NCI-H446 treated with DMSO at 0.1 percent for 48 hours (cell line): ENCODE measurements around the gene UBQLN4.
"Not testable (repeated sequence)": the region's sequence is repeated elsewhere in the genome, so short reads cannot be mapped to it uniquely, and the experiment has no call there.

ENCODE experiments used
- DNase-seq: peaks from one replicate; lab custom pipeline; 2025; lab: John Stamatoyannopoulos, UW

Gene UBQLN4

DNA sequence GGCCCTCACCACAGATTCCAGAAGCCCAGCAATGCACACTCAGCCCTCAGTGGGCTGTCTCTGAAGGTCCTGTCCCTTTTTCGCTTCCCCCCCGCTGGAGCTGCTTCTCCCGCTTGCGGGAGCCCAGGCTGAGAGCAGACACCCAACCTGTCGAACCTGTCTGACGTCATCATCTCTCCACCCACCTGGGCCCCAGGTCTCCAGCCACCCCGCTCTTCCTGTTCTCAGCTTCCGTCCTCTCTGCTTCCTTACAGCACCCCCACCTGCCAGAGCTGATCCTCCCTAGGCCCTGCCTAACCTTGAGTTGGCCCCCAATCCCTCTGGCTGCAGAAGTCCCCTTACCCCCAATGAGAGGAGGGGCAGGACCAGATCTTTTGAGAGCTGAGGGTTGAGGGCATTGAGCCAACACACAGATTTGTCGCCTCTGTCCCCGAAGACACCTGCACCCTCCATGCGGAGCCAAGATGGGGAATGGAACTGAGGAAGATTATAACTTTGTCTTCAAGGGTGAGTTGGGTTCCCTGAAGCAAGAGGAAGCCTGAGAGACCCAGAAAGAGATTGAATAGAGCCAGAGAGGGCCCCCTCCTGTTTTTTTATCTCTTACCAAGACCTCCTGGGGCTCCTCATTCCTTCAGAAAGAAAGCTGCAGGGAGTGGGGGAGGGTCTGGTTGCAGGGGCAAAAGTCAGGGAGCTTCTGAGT is 7.5 kb upstream of the UBQLN4 start, which contains the start of gene RAB25:
Gene RAB25 (plus strand): TSS at position 224 of the 700 bp plus-strand sequence. CDS start 241 bp downstream, at position 465.
- DNase-seq, result no peak

DNA sequence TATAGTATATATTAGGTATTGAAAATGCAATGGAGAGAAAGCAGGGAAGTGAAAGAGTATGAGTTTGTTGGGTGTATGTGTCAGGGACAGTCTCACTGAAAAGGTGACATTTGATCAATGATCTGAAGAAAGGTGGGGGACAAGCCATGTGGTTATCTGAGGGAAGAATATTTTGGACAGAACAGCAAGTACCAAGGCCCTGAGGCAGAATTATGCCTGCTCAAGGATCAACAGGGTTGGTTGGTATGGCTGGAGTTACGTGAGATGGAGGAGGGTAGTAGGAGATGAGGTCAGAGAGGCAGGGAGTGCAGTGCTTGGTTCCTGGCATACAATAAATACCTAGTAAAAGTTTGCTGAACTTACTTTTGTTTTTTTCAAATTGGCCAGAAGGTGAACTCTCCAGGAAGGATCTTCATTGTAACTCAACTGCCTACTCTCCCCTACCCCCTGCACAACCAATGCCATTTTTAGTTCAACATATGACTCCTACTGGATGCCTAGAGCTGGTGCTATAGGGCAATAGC is 2.8 kb upstream of the UBQLN4 start:
- no peak for DNase-seq

DNA sequence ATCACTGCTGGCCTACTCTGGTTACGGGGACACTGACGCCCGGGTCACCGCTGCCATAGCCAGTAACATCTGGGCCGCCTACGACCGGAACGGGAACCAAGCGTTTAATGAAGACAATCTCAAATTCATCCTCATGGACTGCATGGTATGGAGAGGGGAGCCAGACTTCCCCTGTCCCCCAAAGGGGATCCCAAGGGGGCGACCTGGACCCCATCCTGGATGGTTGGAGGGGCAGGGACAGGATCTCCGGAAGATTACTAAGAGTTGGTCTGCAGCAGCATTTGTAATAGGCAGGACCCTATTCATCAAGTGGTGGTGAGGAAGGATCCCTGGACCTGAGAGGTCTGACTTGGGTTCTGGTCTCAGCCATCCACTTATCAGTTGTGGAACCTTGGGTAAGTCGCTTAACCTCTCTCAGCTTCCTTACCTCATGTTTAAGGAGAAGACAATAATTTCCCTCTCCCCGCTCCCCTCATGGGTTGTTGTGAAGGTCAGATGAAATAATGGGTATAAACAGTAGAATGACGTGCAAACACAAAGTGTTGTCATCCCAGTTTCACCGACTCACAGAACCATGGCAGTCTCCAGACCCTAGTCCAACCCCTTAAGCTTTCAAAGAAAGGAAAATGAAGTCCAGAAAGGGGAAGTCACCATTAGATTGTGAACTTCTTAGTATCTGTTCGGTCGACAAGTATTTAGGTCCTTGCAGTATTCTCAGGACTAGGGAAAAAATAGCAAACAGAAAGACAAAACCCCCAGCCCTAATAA is 1.9 kb upstream of the UBQLN4 start:
- DNase-seq, result no peak

DNA sequence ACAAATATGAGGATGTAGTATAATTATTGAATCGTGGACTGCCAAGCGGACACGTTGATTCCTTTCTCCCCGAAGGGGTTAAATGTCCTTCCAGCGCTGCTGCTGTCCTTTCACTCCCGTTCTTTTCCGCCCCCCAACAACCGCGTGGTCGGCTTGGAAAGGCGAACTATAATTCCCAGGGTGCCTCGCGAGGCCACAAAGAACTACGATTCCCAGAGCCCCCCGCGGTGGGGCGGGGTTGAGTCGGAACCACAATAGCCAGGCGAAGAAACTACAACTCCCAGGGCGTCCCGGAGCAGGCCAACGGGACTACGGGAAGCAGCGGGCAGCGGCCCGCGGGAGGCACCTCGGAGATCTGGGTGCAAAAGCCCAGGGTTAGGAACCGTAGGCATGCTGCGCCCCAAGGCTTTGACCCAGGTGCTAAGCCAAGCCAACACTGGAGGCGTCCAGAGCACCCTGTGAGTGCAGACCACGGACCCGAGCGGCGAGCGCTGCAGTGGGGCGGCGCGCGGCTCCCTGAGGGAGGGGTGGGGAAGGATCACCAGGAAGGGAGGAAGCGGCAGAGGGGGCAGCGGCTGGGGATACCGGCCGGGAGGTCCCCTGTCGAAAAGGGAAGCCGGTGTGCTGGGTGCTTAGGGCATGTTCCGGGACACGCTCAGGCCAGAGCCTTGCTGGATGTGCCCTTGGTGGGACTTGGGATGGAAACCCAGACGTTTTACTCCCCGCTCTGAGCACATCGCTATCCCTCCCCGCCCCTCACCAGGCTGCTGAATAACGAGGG is 1.1 kb upstream of the UBQLN4 start, which contains the start of gene LAMTOR2:
Gene LAMTOR2 (plus strand): TSS at position 283 of the 781 bp plus-strand sequence. CDS start 108 bp downstream, at position 391.
- DNase-seq, result peak; percentile 97

DNA sequence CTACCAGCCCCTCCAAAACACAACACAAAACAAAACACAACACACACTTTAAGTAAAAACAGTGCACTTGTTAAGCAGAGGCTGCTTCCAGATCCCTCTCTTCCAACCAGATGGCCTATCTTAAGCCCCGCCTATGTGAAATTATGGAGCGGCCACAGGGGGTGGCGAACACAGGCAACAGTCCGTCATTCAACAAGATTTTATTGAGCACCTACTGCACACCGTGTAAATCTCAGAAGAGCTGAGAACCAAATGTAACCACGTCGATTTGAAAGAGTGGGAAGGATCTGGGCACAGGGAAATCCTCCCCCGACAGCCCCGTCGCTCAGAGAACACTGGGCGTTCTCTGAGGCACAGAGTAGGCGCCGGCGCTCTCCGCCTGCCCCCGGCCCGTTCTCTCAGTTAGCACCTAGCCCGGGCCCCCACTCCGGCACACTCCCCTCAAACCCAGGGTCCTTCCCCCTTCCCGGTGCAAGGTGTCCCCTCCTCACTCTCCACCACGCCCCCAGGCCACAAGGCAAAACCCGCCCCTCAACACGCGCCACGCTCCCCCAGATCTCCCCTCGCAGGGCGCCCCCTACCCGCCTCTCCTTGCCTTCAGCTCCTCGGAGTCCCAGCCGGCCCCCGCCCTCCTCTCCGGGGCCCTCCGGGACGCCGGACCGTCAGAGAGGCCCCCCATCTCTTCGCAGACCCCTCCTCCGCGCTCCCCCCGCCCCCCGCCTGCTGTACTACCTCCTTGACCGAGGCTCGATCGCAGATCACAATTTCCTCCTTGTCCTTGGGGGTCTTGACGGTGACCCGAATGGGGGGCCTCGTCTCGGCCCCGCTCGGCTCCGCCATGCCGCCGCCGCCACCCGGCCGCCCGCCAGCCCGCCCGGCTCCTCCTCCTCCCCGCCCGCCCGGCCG is 483 bp downstream of the UBQLN4 start:
- peak; percentile 58 for DNase-seq

DNA sequence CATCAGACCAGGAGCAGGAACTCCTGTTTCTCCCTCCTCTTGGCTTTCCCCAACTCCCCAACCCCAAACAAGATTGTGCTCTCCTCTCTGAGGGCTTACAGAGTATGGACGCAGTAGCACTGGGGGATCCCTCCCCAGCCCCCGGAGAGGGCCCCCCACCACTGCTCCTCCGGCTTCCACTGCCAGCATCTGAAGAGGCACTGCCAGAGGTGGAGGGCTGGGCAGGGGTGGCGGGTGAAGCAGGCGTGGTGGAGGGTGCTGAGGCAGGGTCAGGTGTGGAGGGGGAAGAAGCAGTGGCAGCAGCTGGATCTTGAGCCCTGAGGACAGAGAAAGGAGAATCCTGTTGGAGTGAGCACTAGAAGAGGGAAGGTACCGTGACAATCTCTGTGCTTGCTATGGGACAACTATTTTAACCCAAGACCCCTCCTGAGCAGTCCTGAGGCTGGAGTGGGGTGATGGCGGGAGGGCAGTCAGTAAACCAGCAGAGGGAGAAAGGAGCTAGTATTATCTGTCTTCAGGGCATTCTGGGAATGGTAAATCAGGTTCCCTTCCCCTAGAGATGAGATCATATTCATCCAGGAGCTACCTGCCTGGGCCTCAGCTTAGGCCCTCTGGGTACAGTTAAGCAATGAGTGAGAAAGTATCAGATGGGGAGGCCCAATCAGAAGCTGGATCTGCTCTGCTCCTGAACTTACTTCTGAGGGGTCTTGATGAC is 2.4 kb downstream of the UBQLN4 start:
- no peak for DNase-seq

DNA sequence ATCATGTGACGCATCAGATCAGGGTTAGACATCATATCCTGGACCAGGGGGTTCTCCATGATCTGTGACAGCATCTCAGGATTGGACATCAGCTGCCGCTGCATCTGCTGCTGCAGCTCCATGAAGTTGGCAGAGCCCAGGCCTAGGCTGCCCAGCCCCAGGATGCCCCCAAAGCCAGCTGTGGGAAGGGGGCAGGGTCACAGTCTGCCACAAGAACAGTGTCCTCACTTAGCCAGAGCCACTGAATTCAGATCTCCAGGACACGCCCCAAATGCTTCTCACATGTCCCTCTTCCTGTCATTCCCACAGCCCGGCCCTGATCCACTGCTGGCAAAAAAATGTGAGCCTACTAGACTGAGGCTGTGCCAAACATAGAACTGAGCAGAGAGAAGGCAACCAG is 3.2 kb downstream of the UBQLN4 start:
- DNase-seq, result no peak

DNA sequence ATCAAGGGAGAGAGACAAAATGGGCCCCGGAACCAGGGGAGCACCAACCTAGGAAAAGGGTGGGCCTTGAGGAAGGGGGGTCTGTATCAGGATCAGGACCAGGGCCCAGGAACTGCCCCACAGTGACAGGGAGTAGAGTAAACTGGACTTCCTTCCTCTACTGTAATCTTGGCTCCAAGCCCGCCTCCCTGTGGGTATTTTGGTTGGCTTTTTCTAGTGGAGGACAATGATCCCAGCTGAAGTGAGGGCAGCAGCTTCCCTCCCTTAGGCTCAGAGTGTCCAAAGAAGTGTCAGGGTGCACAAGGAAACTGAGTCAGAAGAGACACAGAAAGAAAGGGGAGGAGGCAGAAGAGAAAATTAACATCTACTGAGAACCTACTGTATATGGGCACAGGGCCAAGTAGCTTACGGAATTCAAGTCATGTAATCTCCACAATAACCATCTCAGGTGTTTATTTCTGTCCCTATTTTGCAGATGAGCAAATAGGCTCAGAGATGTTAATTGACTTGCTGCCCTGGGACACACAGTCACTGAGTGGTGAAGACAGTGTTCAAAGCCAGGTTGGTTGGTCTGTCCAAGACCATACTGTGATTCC is 4.8 kb downstream of the UBQLN4 start:
- DNase-seq, result no peak

DNA sequence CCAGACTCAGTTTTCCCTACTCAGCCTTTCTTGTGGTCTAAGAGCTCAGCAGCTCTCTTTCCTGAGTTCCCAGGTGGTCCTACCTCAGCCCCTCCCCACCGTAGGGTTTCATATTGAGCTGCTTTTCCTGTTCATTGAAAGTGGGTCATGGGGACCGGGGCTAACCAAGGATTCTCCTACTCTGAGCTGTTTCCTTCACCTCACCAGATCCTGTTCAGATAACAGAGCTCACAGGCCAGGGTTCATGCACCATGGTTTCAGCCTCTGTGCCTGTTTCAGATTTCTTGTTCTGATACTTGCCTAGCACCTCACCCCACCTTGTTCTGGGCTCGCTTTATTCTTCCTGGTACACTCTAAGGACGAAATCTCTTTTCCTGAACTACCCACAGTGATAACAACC is 8.5 kb downstream of the UBQLN4 start:
- no peak for DNase-seq

DNA sequence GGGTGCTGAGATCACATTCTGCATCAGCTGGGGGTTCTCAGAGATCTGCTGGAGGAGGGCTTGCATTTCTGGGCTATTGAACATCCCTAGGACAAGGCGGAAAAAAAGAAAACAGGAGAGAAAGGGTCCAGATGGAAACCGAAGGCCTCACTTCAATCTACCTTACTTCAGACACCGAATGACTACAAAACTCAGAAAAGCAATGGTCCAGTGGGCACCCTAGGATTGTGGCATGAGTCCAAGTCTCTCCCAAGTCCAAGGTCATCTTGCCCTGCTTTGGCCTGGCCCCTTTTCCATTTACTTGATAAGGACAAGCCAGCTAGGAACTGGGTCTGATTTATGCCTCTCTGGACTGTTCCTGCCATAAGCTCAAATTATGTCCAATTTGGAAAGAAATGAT is 10.8 kb downstream of the UBQLN4 start:
- no peak for DNase-seq

DNA sequence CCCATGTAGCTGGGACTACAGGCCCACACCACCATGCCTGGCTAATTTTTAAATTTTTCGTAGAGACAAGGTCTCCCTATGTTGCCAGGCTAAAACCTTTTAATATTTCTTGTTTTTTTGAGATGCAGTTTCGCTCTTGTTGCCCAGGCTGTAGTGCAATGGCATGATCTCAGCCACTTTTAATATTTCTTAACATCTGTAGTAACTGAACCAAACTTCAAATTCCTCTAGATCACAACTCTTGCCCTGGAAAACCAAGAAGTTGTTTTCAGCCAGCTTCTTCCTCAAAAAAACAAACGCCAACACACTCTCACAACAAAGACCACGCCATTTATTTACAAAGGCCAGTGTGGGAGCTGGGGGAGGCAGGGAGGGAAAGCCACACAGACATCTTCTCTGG is 18.6 kb downstream of the UBQLN4 start:
- DNase-seq, result not testable (repeated sequence)

DNA sequence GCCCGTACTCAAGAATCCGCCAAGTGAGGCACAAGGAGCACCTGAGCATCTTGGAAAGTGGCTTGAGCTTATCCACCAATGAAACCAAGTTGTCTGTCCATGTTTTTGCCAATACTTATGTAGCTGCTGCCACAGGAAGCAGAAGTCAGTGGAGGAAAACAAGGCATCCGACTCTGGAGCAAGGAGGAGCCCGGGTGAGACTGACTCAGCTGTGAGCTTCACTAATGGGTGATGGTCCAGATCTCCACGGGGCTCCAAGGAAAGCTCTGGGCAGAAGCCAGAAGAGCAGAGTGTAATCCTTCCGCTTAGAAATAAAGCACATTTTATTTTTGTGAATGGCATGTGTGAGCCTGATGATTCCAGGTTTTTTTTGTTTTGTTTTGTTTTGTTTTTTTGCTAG is 20.6 kb downstream of the UBQLN4 start:
- no peak for DNase-seq

DNA sequence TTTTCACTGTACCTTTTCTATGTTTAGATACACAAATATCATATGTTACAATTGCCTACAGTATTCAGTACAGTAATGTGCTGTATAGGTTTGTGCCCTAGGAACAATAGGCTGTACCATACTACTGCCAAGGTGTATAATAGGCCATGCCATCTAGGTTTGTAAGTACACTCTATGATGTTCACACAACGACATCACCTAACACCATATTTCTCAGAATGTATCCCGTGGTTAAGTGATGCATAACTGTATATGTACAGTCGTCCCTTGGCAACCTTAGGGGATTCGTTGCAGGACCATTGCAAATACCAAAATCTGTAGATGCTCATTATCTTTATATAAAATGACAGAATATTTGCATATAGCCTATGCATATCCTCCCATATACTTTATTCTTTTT is 27.0 kb downstream of the UBQLN4 start:
- no peak for DNase-seq

DNA sequence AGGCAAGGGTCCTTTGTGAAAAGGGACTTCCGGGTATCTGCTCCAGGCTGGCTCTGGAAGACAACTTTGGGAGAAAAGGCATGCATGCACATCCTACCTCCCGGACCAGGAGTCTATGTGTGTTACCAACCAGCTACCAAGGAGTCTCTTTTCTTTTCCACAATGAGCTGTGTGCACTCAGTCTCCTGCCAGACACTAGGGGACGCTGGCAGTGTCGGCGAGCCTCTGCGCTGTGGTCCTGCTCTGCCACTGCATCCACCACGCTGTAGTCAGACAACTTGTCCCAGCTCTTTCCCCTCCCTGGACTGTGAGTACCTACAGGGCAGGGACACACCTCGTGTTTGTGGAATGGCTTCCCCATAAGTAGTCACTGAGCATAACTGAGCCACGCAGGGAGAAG is 27.7 kb downstream of the UBQLN4 start:
- DNase-seq, result no peak

DNA sequence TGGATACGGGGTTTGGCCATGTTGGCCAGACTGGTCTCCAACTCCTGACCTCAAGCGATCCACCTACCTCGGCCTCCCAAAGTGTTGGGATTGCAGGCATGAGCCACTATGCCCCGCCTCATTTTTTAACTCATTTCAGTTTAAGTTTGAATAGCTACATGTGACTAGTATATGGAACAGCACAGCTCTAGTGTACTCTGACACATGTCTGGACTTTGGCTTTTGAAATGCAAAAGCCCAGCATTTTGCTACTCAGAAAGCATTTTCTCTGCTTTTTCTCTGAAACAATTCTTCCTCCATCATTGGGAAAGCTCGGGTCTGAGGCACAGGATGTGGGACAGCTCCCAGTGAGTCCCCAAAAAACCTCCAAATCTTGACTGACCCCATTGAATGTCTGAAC is 28.8 kb downstream of the UBQLN4 start:
- DNase-seq, result no peak

DNA sequence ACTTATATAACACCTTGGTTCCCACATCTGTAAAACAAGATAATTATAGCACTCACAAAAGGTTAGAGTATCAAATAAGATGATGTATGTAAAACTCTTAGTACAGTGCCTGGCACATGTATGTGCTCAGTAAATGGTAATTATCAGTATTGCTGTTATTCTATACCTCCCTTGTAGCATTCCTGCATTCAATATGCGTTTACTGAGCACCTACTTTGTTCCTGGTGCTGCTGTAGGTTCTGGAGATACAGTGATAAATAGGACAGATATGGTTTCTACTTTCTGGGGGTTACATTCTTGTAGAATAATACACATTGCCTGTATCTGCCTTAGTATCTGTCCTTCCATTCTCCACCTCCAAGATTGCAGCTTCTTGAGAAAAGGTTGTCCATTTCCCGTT is 31.6 kb downstream of the UBQLN4 start:
- no peak for DNase-seq

DNA sequence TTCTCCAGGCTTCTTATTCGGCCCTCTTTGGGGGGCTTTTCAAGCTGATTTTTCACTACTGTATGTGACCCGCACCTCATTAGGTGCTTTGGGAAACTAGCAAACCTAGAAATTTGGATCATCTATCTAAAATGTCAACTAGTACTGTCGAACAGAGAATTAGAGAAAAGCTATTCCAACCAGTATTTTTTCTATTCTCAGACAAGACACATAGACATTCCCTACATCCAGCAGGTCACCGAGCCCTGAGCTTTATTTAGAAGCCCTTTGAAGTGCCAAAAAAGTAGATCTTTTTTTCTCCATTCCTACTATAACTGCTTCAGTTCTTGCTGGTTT is 32.5 kb downstream of the UBQLN4 start:
- no peak for DNase-seq

DNA sequence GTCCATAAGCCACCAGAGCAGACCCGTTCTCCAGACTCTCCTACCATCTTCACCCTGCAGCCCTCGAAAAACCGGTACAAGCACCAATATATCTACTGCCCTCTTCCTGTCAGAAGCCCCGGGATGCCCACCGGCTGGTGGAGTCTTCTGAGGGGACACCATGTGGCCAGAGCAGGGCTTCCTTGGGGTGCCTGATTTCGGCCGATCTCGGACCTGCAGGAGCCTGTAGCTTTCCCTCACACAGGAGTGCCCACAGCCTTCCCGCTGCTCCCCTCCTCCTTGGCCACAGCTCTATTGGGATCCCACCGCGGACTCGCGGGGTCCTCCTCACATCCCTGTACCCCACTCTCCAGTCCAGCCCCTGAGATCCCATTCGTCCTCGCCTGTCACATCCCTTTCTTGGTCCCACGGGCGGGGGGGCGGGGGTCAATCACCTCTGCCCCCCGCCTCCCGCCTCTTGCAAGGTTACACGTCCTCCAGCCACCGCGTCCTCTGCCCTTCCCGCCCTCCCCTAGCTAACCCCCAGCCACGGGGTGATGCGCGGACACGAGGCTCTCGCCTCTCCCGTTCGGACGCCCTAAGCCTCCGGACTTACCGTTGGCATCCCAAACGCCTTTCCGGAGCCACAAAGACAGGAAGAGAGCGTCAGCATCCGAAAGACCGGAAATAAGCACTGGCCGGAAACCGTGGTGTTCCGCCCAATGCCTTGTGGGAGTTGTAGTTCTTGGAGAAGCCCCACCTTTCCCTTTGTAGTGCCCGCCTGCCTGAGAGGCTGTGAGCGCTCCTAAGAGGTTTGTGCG is 33.1 kb downstream of the UBQLN4 start, which contains the start of gene SSR2:
Gene SSR2 (minus strand): TSS at position 659 of the 800 bp plus-strand sequence. CDS start 784 bp downstream, outside the sequence.
- DNase-seq, result peak; percentile 93

DNA sequence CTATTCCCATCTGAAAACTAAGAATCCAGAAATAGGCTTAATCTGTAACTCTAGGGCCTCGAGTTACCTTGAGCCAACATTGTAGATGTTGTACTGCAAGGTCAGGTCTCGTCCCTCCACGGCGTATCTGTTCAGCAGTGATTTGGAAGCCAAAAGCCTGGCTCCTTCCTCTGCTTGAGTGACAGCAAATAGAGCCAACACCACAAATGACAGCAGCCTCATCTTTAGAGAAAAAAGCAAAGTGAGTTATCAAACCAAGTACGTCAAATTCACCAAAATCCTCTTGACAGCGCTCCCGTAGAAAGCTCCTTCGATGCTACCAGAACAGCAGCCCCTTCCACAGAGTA is 33.7 kb downstream of the UBQLN4 start:
- no peak for DNase-seq
